ENCODE measurements around the gene KIAA1549. TPM values are rescaled to one million over a fixed set of nuclear protein-coding genes. Genes with fewer than 3 reads are reported as not detected.
A peak's percentile ranks its signal among the peaks of the same experiment; 100 is the strongest.

Gene KIAA1549
- total and polyA plus RNA-seq, 2 of the 8 experiments (the other 6 are each of a cell fraction or from before 2014, with no cell fraction given) = 6.5 to 17.3 TPM

DNA sequence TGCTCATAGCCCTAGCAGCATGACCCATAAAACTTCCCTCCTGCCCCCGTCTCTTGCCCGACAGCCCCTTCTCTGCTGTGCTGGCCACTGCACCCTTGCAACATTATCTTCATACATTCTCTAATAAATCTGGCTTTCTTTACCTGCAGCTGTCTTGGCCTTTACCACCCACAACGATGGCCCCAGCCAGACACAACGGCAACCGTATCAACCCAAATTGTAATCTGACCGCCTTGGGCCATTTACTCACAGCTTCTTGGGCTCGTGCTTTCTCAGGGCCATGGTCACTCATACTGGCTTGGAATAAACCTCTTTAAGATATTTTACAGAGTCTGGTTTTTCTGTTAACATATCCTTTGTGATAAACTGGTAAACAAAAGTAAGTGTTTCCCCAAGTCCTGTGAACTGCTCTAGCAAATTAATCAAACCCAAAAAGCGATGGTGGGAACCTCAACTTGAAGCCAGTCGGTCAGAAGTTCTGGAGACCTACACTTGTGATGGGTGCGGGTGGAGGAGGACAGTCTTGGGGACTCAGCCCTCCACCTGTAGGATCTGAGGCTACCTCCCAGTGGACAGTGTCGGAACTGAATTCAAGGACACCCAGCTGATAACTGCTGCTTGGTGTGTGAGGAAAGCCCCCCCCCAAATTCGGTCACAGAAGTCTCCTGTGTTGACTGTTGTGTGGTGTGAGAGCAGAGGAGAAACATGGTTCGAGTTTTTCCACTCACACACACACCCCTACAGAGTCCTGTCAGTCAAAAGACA is 95.6 kb downstream of the KIAA1549 start:
- ChIA-PET POLR2A (ENCODE audit: partially characterized antibody) (interaction anchor here (1.2 kb wide), 1 partner anchor 226 kb away, joined by 5 read pairs; no protein-coding TSS in a partner anchor), CTCF (ENCODE audit: partially characterized antibody) (interaction anchor here (0.6 to 3.6 kb wide), 26 partner anchors 8 to 271 kb away, joined by 3 to 21 read pairs (median 4); no protein-coding TSS in a partner anchor)
- Histone ChIP-seq H2BK12ac (ENCODE audit: low read depth, low read length) (no peak overlapping the region), H3K36me3 (ENCODE audit: control insufficient read depth in 2 of 4, insufficient read depth in 4 of 4, low read length in 3 of 4) (peaks cover 0 to 2% (median 0%) of the 10 kb centered on the region in 4 experiments; a peak in 2 of 8 replicates), H3K79me2 (ENCODE audit: control insufficient read depth in 1 of 2, insufficient read depth in 2 of 2, low read length in 2 of 2) (no peaks in the 10 kb centered on the region), H2BK20ac (ENCODE audit: low read length) (no peak overlapping the region), H2BK120ac (replicated peaks; ENCODE audit: low read depth, low read length) (no peak overlapping the region), H2AK5ac (ENCODE audit: low read depth, low read length) (no peak overlapping the region), H3K4me1 (replicated peaks in 1 of 4; ENCODE audit: control insufficient read depth in 3 of 4, insufficient read depth in 4 of 4, low read length in 3 of 4) (no peaks in the 10 kb centered on the region), H3K4me2 (ENCODE audit: insufficient read depth in 1 of 2, low read depth in 2 of 2, low read length in 2 of 2) (no peak overlapping the region), H3K9ac (replicated peaks in 1 of 4; ENCODE audit: extremely low read depth in 1 of 4, low read depth in 3 of 4, low read length in 3 of 4) (no peak overlapping the region), H3K23ac (ENCODE audit: insufficient read length) (no peak overlapping the region), H3K56ac (replicated peaks; ENCODE audit: insufficient read length, low read depth, low read length) (no peak overlapping the region), H3K23me2 (ENCODE audit: low read depth, low read length) (no peaks in the 10 kb centered on the region), H4K8ac (ENCODE audit: extremely low read depth, insufficient read depth, low read length) (no peak overlapping the region), H3K4ac (replicated peaks; ENCODE audit: insufficient read length, low read depth, low read length) (no peak overlapping the region), H2BK5ac (ENCODE audit: low read depth, low read length) (no peak overlapping the region), H3K27me3 (replicated peaks in 1 of 4; ENCODE audit: control insufficient read depth in 3 of 4, extremely low read depth in 1 of 4, insufficient read depth in 3 of 4, low read length in 3 of 4) (no peaks in the 10 kb centered on the region), H4K91ac (replicated peaks; ENCODE audit: insufficient read length, low read length) (no peak overlapping the region), H3K4me3 (ENCODE audit: extremely low read depth in 1 of 4, insufficient read depth in 2 of 4, low read depth in 3 of 4, low read length in 4 of 4) (no peak overlapping the region), H2AFZ (ENCODE audit: low read length) (no peak overlapping the region), H3K18ac (ENCODE audit: extremely low read depth, low read length) (no peak overlapping the region), H4K5ac (ENCODE audit: insufficient read length, low read depth, low read length) (no peak overlapping the region), H3K14ac (ENCODE audit: insufficient read length) (no peak overlapping the region), H3K27ac (ENCODE audit: low read depth, low read length) (no peak overlapping the region), H3K9me3 (ENCODE audit: insufficient read depth in 2 of 2, low read depth in 1 of 2, low read length in 1 of 2) (no peaks in the 10 kb centered on the region), H4K20me1 (replicated peaks in 1 of 2; ENCODE audit: control insufficient read depth in 1 of 2, insufficient read depth in 2 of 2, low read length in 2 of 2) (no peaks in the 10 kb centered on the region), H2BK15ac (ENCODE audit: low read length) (no peak overlapping the region), H3K79me1 (ENCODE audit: low read depth, low read length) (no peaks in the 10 kb centered on the region; the same call in 1 of the 2 replicates)
- no peak for DNase-seq (ENCODE audit: low read depth in 1 of 2, low spot score in 2 of 2)
- no peak for FAIRE-seq
- WGBS, 2 experiments (ENCODE audit: extremely low coverage in 1 of 2, insufficient coverage in 1 of 2, insufficient read length in 1 of 2, insufficient replicate concordance in 2 of 2, low coverage in 1 of 2, low lambda C conversion rate in 2 of 2, missing lambda C conversion rate in 1 of 2) = 91% methylated on average over 13 of the region's 13 CpGs; no CpG with 5 or more reads in 1 of the 2 experiments
- TF ChIP-seq CTBP2 (IDR thresholded peaks at IDR 0.05; ENCODE audit: borderline replicate concordance, insufficient read depth, insufficient read length, low read length) (no peak), CTCF (IDR thresholded peaks at IDR 0.05; ENCODE audit: control extremely low read depth in 1 of 3, insufficient read depth in 1 of 3, low read depth in 1 of 3, low read length in 3 of 3) (peak; percentile 20 to 45 (median 29); a peak in 3 of 4 replicates), RAD21 (IDR thresholded peaks at IDR 0.05 in 1 of 2, conservative IDR thresholded peaks at IDR 0.05 in 1 of 2; ENCODE audit: low read depth in 2 of 2, low read length in 2 of 2) (peak in 1 of 2 experiments; percentile 40; a peak in 2 of 4 replicates)

Measured in H1 (cell line).